ENCODE results near the gene NAB2.

DNA sequence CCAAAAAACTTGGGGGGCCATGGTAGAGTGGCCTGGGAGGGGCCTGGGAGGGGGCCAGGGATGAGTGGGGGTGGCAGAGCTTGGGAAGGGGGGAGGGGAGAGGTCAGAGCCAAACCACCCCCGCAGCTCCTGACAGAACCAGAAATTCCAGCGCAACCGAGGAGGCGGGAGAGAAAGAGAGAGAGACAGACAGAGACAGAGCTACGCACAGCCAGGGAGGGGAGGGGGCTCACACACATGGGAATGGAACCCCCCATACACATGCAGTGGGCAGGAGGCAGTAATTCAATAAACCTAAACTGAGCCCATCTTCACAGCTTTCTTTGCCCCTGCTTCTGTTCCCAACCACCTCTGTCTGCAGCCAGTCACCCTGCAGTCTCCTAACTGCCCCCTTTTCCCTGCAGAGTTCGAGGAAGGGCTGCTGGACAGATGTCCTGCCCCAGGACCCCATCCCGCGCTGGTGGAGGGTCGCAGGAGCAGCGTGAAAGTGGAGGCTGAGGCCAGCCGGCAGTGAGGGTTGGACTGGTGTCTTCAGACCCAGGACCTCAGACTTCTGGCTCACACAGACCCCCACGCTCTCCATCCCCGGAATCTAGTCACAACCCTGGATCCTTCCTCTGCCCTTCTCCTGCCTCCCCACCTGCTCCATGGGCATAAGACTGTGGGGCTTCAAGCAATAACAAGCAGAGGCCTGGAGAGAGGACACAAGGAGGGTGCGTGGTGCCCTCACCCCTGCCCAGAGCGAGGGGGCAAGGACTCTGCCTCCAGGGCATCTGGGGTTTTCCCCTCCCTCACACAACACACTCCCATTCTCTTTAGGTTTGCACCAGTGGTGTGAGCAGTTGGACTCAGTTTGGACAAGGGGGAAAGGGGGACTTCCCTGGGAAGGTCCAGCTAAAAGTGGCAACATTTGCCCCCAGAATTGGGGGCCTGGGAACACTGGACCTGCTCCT is 5.6 kb downstream of the NAB2 start:
- TF ChIP-seq, protein P1, sequence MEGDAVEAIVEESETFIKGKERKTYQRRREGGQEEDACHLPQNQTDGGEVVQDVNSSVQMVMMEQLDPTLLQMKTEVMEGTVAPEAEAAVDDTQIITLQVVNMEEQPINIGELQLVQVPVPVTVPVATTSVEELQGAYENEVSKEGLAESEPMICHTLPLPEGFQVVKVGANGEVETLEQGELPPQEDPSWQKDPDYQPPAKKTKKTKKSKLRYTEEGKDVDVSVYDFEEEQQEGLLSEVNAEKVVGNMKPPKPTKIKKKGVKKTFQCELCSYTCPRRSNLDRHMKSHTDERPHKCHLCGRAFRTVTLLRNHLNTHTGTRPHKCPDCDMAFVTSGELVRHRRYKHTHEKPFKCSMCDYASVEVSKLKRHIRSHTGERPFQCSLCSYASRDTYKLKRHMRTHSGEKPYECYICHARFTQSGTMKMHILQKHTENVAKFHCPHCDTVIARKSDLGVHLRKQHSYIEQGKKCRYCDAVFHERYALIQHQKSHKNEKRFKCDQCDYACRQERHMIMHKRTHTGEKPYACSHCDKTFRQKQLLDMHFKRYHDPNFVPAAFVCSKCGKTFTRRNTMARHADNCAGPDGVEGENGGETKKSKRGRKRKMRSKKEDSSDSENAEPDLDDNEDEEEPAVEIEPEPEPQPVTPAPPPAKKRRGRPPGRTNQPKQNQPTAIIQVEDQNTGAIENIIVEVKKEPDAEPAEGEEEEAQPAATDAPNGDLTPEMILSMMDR (IDR thresholded peaks at IDR 0.05; ENCODE audit: low read length) = no peak
- TF ChIP-seq EZH2 (IDR thresholded peaks at IDR 0.05; ENCODE audit: borderline replicate concordance, low read length) = no peak
